ENCODE data around the gene TMEM86B.

DNA sequence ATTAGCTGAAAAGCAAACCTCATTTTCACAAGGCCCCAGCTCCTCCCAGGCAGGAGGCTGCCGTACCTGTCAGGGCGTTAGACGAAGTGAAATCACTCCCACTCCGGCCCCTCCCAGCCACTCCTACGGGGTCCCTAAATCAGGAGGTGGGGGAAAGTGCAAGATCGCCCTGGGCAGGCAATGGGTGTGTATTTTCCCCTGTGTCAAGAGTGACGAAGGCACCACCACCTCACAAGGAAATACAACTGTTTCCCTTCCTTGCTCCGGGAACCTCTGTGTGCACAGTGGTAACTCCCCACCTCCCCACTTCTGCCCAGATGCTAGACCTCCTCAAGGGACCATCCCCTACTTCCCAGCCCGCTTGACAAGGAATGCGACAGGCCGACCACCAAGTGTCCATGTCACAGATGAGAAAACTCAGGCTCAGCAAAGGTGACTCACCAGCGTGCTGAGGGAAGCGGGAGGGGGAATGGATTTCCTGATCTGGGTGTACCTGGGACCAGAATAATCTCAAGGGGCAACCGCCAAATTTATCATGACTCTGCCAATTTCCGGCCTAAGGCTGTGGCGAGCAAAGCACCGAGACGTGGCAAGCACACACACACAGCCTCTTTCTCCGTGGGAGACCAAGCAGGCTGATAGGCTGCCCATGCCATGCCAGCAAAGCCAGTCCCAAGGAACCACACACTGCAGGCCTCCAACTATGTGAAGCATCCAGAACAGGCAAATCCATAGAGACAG, 22.9 kb upstream of the TMEM86B start:
- no peak for TF ChIP-seq POLR2A (IDR thresholded peaks at IDR 0.05; ENCODE audit: low read depth, low read length)
- TF ChIP-seq, protein P1, sequence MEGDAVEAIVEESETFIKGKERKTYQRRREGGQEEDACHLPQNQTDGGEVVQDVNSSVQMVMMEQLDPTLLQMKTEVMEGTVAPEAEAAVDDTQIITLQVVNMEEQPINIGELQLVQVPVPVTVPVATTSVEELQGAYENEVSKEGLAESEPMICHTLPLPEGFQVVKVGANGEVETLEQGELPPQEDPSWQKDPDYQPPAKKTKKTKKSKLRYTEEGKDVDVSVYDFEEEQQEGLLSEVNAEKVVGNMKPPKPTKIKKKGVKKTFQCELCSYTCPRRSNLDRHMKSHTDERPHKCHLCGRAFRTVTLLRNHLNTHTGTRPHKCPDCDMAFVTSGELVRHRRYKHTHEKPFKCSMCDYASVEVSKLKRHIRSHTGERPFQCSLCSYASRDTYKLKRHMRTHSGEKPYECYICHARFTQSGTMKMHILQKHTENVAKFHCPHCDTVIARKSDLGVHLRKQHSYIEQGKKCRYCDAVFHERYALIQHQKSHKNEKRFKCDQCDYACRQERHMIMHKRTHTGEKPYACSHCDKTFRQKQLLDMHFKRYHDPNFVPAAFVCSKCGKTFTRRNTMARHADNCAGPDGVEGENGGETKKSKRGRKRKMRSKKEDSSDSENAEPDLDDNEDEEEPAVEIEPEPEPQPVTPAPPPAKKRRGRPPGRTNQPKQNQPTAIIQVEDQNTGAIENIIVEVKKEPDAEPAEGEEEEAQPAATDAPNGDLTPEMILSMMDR (IDR thresholded peaks at IDR 0.05; ENCODE audit: extremely low read depth in 1 of 2, insufficient read depth in 1 of 2, low read depth in 1 of 2, low read length in 2 of 2) = no peak
- no peak for TF ChIP-seq POLR2AphosphoS5 (IDR thresholded peaks at IDR 0.05; ENCODE audit: insufficient read depth, low read depth, low read length)
- TF ChIP-seq EZH2 (IDR thresholded peaks at IDR 0.05; ENCODE audit: borderline replicate concordance, low read depth, low read length, severe bottlenecking) = no peak
